GM12872 (cell line): Measurements from ENCODE around the gene ALPL.

Experiments
- CTCF ChIP-seq: IDR thresholded peaks from 3 replicates; pipeline ENCODE4 v1.5.1; 2011; ENCODE audit warnings: low read depth, mild to moderate bottlenecking, low read length, moderate library complexity; ENCODE audit not compliant: insufficient read depth

The ALPL gene

GRCh38 chr1:21499283-21499950, 9.8 kb upstream of the ALPL start:
- no peak for TF ChIP-seq CTCF

GRCh38 chr1:21503706-21504377, 5.4 kb upstream of the ALPL start:
- TF ChIP-seq CTCF: no peak

DNA sequence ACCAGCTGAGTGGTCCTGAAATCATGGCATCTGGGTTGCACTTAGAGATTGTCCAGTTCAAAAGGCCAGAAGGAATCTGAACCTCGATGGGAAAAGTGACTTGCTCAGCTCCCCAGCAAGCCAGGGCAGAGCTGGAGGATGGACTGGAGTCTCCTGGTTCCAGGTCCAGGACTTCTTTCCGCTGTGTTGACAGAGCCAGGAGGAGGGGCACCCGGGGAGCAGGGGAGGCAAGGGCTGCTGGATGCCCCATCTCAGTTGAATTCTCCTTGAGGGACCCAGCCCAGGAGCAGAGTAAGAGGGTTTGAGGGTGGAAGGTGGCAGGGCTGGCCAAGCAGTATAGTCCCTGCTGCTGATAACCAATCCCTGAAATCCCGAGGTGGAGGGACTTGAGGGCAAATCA, 2.4 kb upstream of the ALPL start:
- no peak for TF ChIP-seq CTCF

DNA sequence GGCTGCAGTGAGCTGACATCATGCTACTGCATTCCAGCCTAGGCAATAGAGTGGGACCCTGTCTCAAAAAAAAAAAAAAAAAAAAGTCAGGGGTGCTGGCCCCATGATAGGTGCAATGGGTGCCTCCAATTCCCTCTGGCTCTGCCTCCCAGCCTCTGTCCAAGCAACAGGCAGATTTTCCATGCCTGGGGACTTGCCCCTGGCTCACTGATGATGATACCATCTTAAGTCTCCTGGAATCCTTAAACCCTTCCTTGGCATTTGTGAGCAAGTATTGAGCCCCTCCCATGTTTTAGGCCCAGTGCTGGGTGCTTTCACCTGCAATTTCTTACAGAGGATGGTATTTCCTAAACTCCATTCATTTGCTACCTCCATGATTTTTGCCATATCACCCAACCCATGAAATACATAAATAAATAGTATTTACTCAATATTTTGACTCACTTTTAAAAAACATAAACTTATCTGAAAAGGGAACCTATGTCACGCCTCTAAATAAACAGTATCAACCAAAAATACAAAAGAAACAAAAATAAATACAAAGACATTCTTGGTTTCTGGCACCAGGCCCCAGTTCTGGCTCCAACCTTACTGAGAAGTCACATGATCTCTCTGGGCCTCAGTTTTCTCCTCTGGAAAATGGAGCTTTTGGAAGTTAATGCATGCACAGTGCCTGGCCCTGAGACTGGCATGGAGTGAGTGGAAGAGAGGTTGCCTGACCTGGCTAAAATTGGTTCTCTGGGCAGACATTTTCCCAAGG, 1.5 kb upstream of the ALPL start:
- no peak for TF ChIP-seq CTCF

GRCh38 chr1:21508580-21509350, 458 bp upstream of the ALPL start:
- TF ChIP-seq CTCF: peak; percentile 54; the same call in 2 of the 3 replicates

- no peak for TF ChIP-seq CTCF
Measured at GRCh38 chr1:21510113-21510493, 880 bp downstream of the ALPL start.
